ENCODE results near the gene CHST11.

DNA sequence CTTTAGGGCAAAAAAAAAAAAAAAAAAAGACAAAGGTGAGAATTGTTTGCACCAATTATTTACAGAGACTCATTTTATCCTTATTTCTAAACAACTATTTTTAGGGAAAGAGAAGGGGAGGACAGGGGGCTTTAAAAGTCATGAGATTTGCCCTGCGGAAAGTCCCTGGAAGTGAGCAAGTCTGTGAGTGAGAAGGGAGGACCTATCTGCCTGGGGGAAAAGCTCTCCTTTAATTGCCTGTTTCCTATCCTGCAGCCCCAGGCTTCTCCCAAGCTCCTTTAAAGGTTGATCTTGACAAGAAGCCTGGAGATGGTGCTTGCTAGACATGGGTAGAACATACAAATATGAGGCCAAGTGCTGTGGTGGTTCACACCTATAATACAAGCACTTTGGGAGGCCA, 8.3 kb upstream of the CHST11 start:
- TF ChIP-seq POLR2A (IDR thresholded peaks at IDR 0.05; ENCODE audit: low read length) (no peak), GATA1 (IDR thresholded peaks at IDR 0.05; ENCODE audit: low read depth, low read length) (no peak)
